GM12801 (cell line): ENCODE data around the gene CLASRP.

Experiments
- CTCF ChIP-seq: IDR thresholded peaks from one replicate; pipeline ENCODE4 v1.5.1; 2011; ENCODE audit warnings: control low read depth; ENCODE audit not compliant: insufficient read length; ENCODE audit errors: extremely low read depth

The CLASRP gene

GRCh38 chr19:45094707-45095106 is 55.9 kb downstream of the CLASRP start:
- TF ChIP-seq CTCF: no peak

- TF ChIP-seq CTCF: no peak
These were observed 56.9 kb downstream of the CLASRP start for GRCh38 chr19:45095496-45096413.

- TF ChIP-seq CTCF: no peak
These were observed 57.9 kb downstream of the CLASRP start for GRCh38 chr19:45096700-45097099.

GRCh38 chr19:45097450-45097775 is 58.6 kb downstream of the CLASRP start:
- no peak for TF ChIP-seq CTCF

- TF ChIP-seq CTCF: no peak
These were observed 59.1 kb downstream of the CLASRP start for GRCh38 chr19:45097776-45098520.

GRCh38 chr19:45098521-45099466 is 59.9 kb downstream of the CLASRP start:
- TF ChIP-seq CTCF: no peak
